Neural cell (in vitro differentiated cells): Measurements from ENCODE around the gene RPA3. TPM values are rescaled to one million over a fixed set of nuclear protein-coding genes. Genes with fewer than 3 reads are reported as not detected.

ENCODE experiments used
- H2AFZ ChIP-seq: fragments of 200-600, 300-800 bp; sonication (generic), shearing (Covaris generic); 2 replicates; pipeline ENCODE4 v1.6.0; 2014; ENCODE audit warnings: low read depth, mild to moderate bottlenecking, antibody characterized with exemption, low read length, moderate library complexity
- H3F3A ChIP-seq: fragments of 200-600 bp; shearing (Covaris generic); 2 replicates; pipeline ENCODE4 v1.6.1; 2016; ENCODE audit warnings: mild to moderate bottlenecking, moderate library complexity, mixed read lengths, antibody characterized with exemption, low read length; ENCODE audit not compliant: insufficient read depth, poor library complexity, severe bottlenecking
- H3K27ac ChIP-seq: fragments of 200-600, 300-800 bp; sonication (generic), shearing (Covaris generic); 2 replicates; pipeline ENCODE4 v1.5.1; 2014; ENCODE audit warnings: mild to moderate bottlenecking, low read length, moderate library complexity
- H3K27me3 ChIP-seq: fragments of 300-800, 200-600 bp; sonication (generic), shearing (Covaris generic); 2 replicates; pipeline ENCODE4 v1.6.0; 2014; ENCODE audit warnings: mild to moderate bottlenecking, low read depth, low read length, moderate library complexity; ENCODE audit not compliant: insufficient read depth
- H3K36me3 ChIP-seq: fragments of 300-800, 200-600 bp; sonication (generic), shearing (Covaris generic); 2 replicates; pipeline ENCODE4 v1.5.1; 2014; ENCODE audit warnings: mild to moderate bottlenecking, antibody characterized with exemption, low read length, moderate library complexity; ENCODE audit not compliant: insufficient read depth
- H3K4me2 ChIP-seq: fragments of 300-800, 200-600 bp; sonication (generic), shearing (Covaris generic); 2 replicates; pipeline ENCODE4 v1.6.0; 2014; ENCODE audit warnings: mild to moderate bottlenecking, low read length
- H3K4me3 ChIP-seq: fragments of 300-800, 200-600 bp; sonication (generic), shearing (Covaris generic); 2 replicates; pipeline ENCODE4 v1.5.1; 2014; ENCODE audit warnings: mild to moderate bottlenecking, low read length, moderate library complexity
- H3K79me2 ChIP-seq: fragments of 200-600 bp; shearing (Covaris generic); replicated peaks from 2 replicates; pipeline ENCODE4 v1.6.0; 2014; ENCODE audit warnings: mild to moderate bottlenecking, low read length, moderate library complexity; ENCODE audit not compliant: insufficient read depth
- H3K9ac ChIP-seq: fragments of 300-800, 200-600 bp; sonication (generic), shearing (Covaris generic); 2 replicates; pipeline ENCODE4 v1.6.1; 2016; ENCODE audit warnings: mild to moderate bottlenecking, low read length, mixed read lengths
- H3K9me2 ChIP-seq: fragments of 200-600 bp; shearing (Covaris generic); 2 replicates; pipeline ENCODE4 v1.6.1; 2016; ENCODE audit warnings: mild to moderate bottlenecking, low read length, mixed read lengths; ENCODE audit not compliant: insufficient read depth
- H3K9me3 ChIP-seq: fragments of 200-600, 300-800 bp; sonication (generic), shearing (Covaris generic); 2 replicates; pipeline ENCODE4 v1.6.1; 2016; ENCODE audit warnings: mild to moderate bottlenecking, mixed run types, low read length, moderate library complexity, mixed read lengths
- H4K20me1 ChIP-seq: fragments of 200-600 bp; shearing (Covaris generic); 2 replicates; pipeline ENCODE4 v1.6.1; 2016; ENCODE audit warnings: mild to moderate bottlenecking, mixed run types; ENCODE audit not compliant: insufficient read depth
- EP300 ChIP-seq: fragments of 450-650 bp; conservative IDR thresholded peaks from 2 replicates; pipeline ENCODE4 v1.6.1; 2014; ENCODE audit warnings: antibody characterized with exemption, mild to moderate bottlenecking, moderate library complexity; ENCODE audit not compliant: poor library complexity, severe bottlenecking
- EZH2 ChIP-seq: fragments of 200-600, 300-800 bp; shearing (Covaris generic), sonication (generic); IDR thresholded peaks from 2 replicates; pipeline ENCODE4 v1.6.1; 2014; ENCODE audit warnings: antibody characterized with exemption, low read length, borderline replicate concordance, mild to moderate bottlenecking; ENCODE audit not compliant: insufficient read depth, poor library complexity, severe bottlenecking
- MXI1 ChIP-seq: fragments of 450-650 bp; conservative IDR thresholded peaks from 2 replicates; pipeline ENCODE4 v1.6.1; 2014; ENCODE audit warnings: antibody characterized with exemption, mild to moderate bottlenecking; ENCODE audit not compliant: poor library complexity, severe bottlenecking
- POLR2AphosphoS5 ChIP-seq: IDR thresholded peaks from 2 replicates; pipeline ENCODE4 v1.6.1; 2012
- RAD21 ChIP-seq: fragments of 450-650 bp; conservative IDR thresholded peaks from 2 replicates; pipeline ENCODE4 v1.6.1; 2014; ENCODE audit warnings: antibody characterized with exemption, mild to moderate bottlenecking, moderate library complexity
- SMC3 ChIP-seq: fragments of 450-650 bp; conservative IDR thresholded peaks from 2 replicates; pipeline ENCODE4 v1.6.1; 2014; ENCODE audit warnings: antibody characterized with exemption, mild to moderate bottlenecking, moderate library complexity; ENCODE audit not compliant: poor library complexity
- TAF1 ChIP-seq: IDR thresholded peaks from 2 replicates; pipeline ENCODE4 v1.6.1; 2012; ENCODE audit warnings: low read depth
- polyA plus RNA-seq: library from polyadenylated mRNA; depleted of rRNA; stranded (reverse); fragments of >200 nt; gene quantifications from 2 replicates; pipeline ENCODE4 v1.2.3, GENCODE V29; 2014
- TF ChIP-seq, protein P1 (sequence below): fragments of 450-650 bp; IDR thresholded peaks from 2 replicates; pipeline ENCODE4 v1.5.1; 2014; ENCODE audit warnings: antibody characterized with exemption, mild to moderate bottlenecking, moderate library complexity; ENCODE audit not compliant: poor library complexity, severe bottlenecking
- TF ChIP-seq, protein P2 (sequence below): IDR thresholded peaks from 2 replicates; pipeline ENCODE4 v1.6.1; 2012; ENCODE audit warnings: borderline replicate concordance

The RPA3 gene
- polyA plus RNA-seq, 1 donor from 2014 or later, result 50.1 TPM

DNA sequence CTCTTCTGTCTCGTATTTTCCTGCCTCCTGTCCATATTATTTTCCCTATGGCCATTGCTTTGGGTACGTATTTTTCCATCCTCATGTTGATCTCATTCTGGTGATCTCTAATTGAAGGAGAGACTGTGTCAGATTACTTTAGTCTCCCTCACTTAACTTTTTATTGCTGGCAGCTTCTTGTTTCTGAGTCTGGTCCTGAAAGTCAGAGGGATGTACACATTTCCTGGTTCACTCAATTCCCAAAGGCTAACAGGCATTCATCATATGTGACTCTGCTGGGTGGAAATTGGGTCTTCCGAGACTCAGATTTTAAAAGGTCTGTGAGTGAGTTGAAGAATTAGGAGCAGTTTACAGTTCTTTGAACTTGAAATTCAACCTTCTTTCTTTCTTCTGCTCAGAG is 66.9 kb downstream of the RPA3 start:
- Histone ChIP-seq H3K9me3 (no peaks in the 10 kb centered on the region), H3K9me2 (no peaks in the 10 kb centered on the region), H3K4me2 (no peak overlapping the region), H3K36me3 (no peaks in the 10 kb centered on the region), H2AFZ (no peak overlapping the region), H3K27me3 (no peaks in the 10 kb centered on the region), H3F3A (no peaks in the 10 kb centered on the region), H3K79me2 (peaks cover 3% of the 10 kb centered on the region), H4K20me1 (no peaks in the 10 kb centered on the region), H3K27ac (no peak overlapping the region), H3K4me3 (no peak overlapping the region), H3K9ac (no peak overlapping the region)
- no peak for TF ChIP-seq EP300
- TF ChIP-seq TAF1, result no peak
- no peak for TF ChIP-seq EZH2
- no peak for TF ChIP-seq MXI1
- no peak for TF ChIP-seq POLR2AphosphoS5
- TF ChIP-seq RAD21, result no peak
- TF ChIP-seq, protein P1, sequence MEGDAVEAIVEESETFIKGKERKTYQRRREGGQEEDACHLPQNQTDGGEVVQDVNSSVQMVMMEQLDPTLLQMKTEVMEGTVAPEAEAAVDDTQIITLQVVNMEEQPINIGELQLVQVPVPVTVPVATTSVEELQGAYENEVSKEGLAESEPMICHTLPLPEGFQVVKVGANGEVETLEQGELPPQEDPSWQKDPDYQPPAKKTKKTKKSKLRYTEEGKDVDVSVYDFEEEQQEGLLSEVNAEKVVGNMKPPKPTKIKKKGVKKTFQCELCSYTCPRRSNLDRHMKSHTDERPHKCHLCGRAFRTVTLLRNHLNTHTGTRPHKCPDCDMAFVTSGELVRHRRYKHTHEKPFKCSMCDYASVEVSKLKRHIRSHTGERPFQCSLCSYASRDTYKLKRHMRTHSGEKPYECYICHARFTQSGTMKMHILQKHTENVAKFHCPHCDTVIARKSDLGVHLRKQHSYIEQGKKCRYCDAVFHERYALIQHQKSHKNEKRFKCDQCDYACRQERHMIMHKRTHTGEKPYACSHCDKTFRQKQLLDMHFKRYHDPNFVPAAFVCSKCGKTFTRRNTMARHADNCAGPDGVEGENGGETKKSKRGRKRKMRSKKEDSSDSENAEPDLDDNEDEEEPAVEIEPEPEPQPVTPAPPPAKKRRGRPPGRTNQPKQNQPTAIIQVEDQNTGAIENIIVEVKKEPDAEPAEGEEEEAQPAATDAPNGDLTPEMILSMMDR, result no peak
- TF ChIP-seq, protein P2, sequence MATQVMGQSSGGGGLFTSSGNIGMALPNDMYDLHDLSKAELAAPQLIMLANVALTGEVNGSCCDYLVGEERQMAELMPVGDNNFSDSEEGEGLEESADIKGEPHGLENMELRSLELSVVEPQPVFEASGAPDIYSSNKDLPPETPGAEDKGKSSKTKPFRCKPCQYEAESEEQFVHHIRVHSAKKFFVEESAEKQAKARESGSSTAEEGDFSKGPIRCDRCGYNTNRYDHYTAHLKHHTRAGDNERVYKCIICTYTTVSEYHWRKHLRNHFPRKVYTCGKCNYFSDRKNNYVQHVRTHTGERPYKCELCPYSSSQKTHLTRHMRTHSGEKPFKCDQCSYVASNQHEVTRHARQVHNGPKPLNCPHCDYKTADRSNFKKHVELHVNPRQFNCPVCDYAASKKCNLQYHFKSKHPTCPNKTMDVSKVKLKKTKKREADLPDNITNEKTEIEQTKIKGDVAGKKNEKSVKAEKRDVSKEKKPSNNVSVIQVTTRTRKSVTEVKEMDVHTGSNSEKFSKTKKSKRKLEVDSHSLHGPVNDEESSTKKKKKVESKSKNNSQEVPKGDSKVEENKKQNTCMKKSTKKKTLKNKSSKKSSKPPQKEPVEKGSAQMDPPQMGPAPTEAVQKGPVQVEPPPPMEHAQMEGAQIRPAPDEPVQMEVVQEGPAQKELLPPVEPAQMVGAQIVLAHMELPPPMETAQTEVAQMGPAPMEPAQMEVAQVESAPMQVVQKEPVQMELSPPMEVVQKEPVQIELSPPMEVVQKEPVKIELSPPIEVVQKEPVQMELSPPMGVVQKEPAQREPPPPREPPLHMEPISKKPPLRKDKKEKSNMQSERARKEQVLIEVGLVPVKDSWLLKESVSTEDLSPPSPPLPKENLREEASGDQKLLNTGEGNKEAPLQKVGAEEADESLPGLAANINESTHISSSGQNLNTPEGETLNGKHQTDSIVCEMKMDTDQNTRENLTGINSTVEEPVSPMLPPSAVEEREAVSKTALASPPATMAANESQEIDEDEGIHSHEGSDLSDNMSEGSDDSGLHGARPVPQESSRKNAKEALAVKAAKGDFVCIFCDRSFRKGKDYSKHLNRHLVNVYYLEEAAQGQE, result no peak
- no peak for TF ChIP-seq SMC3

DNA sequence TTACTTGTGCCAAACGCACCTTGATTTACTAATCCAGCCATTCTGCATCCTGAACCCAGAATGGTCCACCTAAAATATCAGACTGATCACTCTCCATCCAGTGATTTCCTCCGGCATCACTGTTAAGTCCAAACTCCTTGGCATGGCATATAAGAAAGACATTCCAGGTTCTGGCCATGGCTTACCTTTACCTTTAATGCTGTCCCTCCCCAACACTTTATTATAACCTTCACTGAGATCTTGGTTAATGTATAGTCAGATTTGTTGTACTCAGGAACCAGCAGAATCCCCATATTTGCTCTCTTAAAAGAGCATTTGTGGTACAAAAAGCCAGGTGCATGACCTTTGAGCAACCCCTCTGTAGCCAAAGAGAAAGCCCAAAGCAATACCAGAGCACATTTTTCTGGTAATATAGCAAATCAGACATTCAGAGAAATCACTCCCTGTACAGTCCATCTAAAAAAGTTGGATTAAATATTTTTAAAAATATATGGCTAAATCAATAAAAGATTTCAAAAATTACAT is 67.7 kb downstream of the RPA3 start:
- Histone ChIP-seq H3K4me2 (no peak overlapping the region), H3F3A (no peaks in the 10 kb centered on the region), H3K4me3 (no peak overlapping the region), H2AFZ (no peak overlapping the region), H3K9me3 (no peaks in the 10 kb centered on the region), H3K9ac (no peak overlapping the region), H3K27me3 (no peaks in the 10 kb centered on the region), H3K36me3 (no peaks in the 10 kb centered on the region), H3K27ac (no peak overlapping the region), H3K9me2 (no peaks in the 10 kb centered on the region), H3K79me2 (peaks cover 3% of the 10 kb centered on the region), H4K20me1 (no peaks in the 10 kb centered on the region)
- TF ChIP-seq, protein P1, result no peak
- TF ChIP-seq SMC3 (no peak), RAD21 (no peak), MXI1 (no peak), TAF1 (no peak), POLR2AphosphoS5 (no peak), EZH2 (no peak), EP300 (no peak)
- TF ChIP-seq, protein P2, result no peak
